Smooth muscle cell (in vitro differentiated cells): Measurements from ENCODE around the gene ADORA2B. TPM values are rescaled to one million over a fixed set of nuclear protein-coding genes. Genes with fewer than 3 reads are reported as not detected.
"Not testable (repeated sequence)": the region's sequence is repeated elsewhere in the genome, so short reads cannot be mapped to it uniquely, and the experiment has no call there.

Experiments
- DNase-seq: peaks from one replicate; lab custom pipeline; 2025; ENCODE audit not compliant: unreplicated experiment; lab: John Stamatoyannopoulos, UW
- H2AFZ ChIP-seq: fragments of 200-600 bp; sonication (generic); 2 replicates; pipeline ENCODE4 v1.6.0; 2016; ENCODE audit warnings: antibody characterized with exemption, low read depth, mild to moderate bottlenecking
- H3F3A ChIP-seq: fragments of 200-600 bp; sonication (generic); 2 replicates; pipeline ENCODE4 v1.6.0; 2017; ENCODE audit warnings: antibody characterized with exemption, low read depth
- H3K27ac ChIP-seq: fragments of 200-600 bp; sonication (generic); 2 replicates; pipeline ENCODE4 v1.5.1; 2016; ENCODE audit warnings: low read depth, mild to moderate bottlenecking
- H3K27me3 ChIP-seq: fragments of 200-600 bp; sonication (generic); 2 replicates; pipeline ENCODE4 v1.6.1; 2016; ENCODE audit warnings: low read depth, mild to moderate bottlenecking
- H3K36me3 ChIP-seq: fragments of 200-600 bp; sonication (generic); 2 replicates; pipeline ENCODE4 v1.5.1; 2016; ENCODE audit warnings: low read depth
- H3K4me1 ChIP-seq: fragments of 200-600 bp; sonication (generic); 2 replicates; pipeline ENCODE4 v1.5.1; 2016; ENCODE audit warnings: low read depth
- H3K4me2 ChIP-seq: fragments of 200-600 bp; sonication (generic); 2 replicates; pipeline ENCODE4 v1.6.0; 2016; ENCODE audit warnings: mild to moderate bottlenecking
- H3K4me3 ChIP-seq: fragments of 200-600 bp; sonication (generic); 2 replicates; pipeline ENCODE4 v1.5.1; 2016; ENCODE audit warnings: mild to moderate bottlenecking
- H3K79me2 ChIP-seq: fragments of 200-600 bp; sonication (generic); 2 replicates; pipeline ENCODE4 v1.6.0; 2016; ENCODE audit warnings: low read depth, mild to moderate bottlenecking
- H3K9ac ChIP-seq: fragments of 200-600 bp; sonication (generic); 2 replicates; pipeline ENCODE4 v1.6.0; 2016; ENCODE audit warnings: low read depth
- H3K9me3 ChIP-seq: fragments of 200-600 bp; sonication (generic); replicated peaks from 2 replicates; pipeline ENCODE4 v1.5.1; 2016; ENCODE audit warnings: low read depth
- H4K20me1 ChIP-seq: fragments of 200-600 bp; sonication (generic); 2 replicates; pipeline ENCODE4 v1.6.0; 2016; ENCODE audit warnings: low read depth
- WGBS: methylation state at CpG from one replicate; pipeline ENCODE4 v1.1.7; 2016; ENCODE audit warnings: low lambda C conversion rate; 5-methylcytosine and 5-hydroxymethylcytosine counted together
- polyA plus RNA-seq: library from polyadenylated mRNA; unstranded; fragments of >200 nt; fragmentation: Nextera tagmentation; extraction: Ambion mirVana; gene quantifications from 2 replicates; pipeline ENCODE4 v1.2.1, GENCODE V29; 2016
- total RNA-seq: library from RNA; depleted of rRNA; stranded (reverse); fragments of >200 nt; gene quantifications from 2 replicates; pipeline ENCODE4 v1.2.3, GENCODE V29; 2014
- TF ChIP-seq, protein P1 (sequence below): fragments of 200-600 bp; sonication (generic); IDR thresholded peaks from 2 replicates; pipeline ENCODE4 v1.5.1; 2017; ENCODE audit warnings: borderline replicate concordance, mild to moderate bottlenecking, antibody characterized with exemption; ENCODE audit not compliant: insufficient read depth, poor library complexity, severe bottlenecking

ADORA2B gene
- total and polyA plus RNA-seq, 2 experiments from 2014 or later: 14.2 to 17.0 TPM

- Histone ChIP-seq H3K79me2 (no peaks in the 10 kb centered on the region), H3K9me3 (no peaks in the 10 kb centered on the region), H2AFZ (no peak overlapping the region)
Measured at GRCh38 chr17:15934866-15935265, 10.1 kb upstream of the ADORA2B start.

GRCh38 chr17:15935891-15936290 is 9.0 kb upstream of the ADORA2B start:
- TF ChIP-seq, protein P1, sequence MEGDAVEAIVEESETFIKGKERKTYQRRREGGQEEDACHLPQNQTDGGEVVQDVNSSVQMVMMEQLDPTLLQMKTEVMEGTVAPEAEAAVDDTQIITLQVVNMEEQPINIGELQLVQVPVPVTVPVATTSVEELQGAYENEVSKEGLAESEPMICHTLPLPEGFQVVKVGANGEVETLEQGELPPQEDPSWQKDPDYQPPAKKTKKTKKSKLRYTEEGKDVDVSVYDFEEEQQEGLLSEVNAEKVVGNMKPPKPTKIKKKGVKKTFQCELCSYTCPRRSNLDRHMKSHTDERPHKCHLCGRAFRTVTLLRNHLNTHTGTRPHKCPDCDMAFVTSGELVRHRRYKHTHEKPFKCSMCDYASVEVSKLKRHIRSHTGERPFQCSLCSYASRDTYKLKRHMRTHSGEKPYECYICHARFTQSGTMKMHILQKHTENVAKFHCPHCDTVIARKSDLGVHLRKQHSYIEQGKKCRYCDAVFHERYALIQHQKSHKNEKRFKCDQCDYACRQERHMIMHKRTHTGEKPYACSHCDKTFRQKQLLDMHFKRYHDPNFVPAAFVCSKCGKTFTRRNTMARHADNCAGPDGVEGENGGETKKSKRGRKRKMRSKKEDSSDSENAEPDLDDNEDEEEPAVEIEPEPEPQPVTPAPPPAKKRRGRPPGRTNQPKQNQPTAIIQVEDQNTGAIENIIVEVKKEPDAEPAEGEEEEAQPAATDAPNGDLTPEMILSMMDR: no peak

More at GRCh38 chr17:15934866-15935265, 10.1 kb upstream of the ADORA2B start:
- no peak overlapping the region for H3K4me2 ChIP-seq
- no peaks in the 10 kb centered on the region for H3K4me1 ChIP-seq
- H3F3A ChIP-seq: no peaks in the 10 kb centered on the region
- H3K9ac ChIP-seq: no peak overlapping the region
- no peaks in the 10 kb centered on the region for H3K36me3 ChIP-seq
- TF ChIP-seq, protein P1: no peak
- no peak overlapping the region for H3K4me3 ChIP-seq
- H4K20me1 ChIP-seq: no peaks in the 10 kb centered on the region
- no peaks in the 10 kb centered on the region for H3K27me3 ChIP-seq
- H3K27ac ChIP-seq: no peak overlapping the region
- no peak for DNase-seq
- WGBS: 95% methylated on average over 5 of the region's 5 CpGs

DNA sequence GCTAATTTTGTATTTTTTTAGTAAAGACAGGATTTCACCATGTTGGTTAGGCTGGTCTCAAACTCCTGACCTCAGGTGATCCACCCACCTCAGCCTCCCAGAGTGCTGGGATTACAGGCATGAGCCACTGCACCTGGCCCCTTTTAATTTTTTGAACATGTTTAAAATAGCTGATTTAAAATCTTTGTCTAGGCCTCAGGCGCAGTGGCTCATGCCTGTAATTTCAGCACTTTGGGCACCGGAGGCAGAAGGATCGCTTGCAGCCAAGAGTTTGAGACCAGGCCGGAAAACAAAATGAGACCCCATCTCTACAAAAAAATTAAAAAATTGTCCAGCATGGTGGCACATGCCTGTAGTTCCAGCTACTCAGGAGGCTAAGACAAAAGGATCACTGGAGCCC is 8.4 kb upstream of the ADORA2B start:
- WGBS: 99% methylated on average over 4 of the region's 4 CpGs

More at GRCh38 chr17:15935891-15936290, 9.0 kb upstream of the ADORA2B start:
- no peak overlapping the region for H3K27ac ChIP-seq
- no peak overlapping the region for H3K4me3 ChIP-seq
- H3K9ac ChIP-seq: no peak overlapping the region
- H2AFZ ChIP-seq: no peak overlapping the region
- 96% methylated on average over 7 of the region's 7 CpGs for WGBS
- no peaks in the 10 kb centered on the region for H3K27me3 ChIP-seq
- no peaks in the 10 kb centered on the region for H3F3A ChIP-seq
- H3K36me3 ChIP-seq: no peaks in the 10 kb centered on the region
- H3K4me1 ChIP-seq: no peaks in the 10 kb centered on the region
- H3K79me2 ChIP-seq: no peaks in the 10 kb centered on the region
- H3K9me3 ChIP-seq: no peaks in the 10 kb centered on the region
- H3K4me2 ChIP-seq: no peak overlapping the region
- H4K20me1 ChIP-seq: no peaks in the 10 kb centered on the region
- DNase-seq: no peak

GRCh38 chr17:15941781-15942180 is 3.1 kb upstream of the ADORA2B start:
- 75% methylated on average over 5 of the region's 7 CpGs for WGBS

More for the DNA sequence above, 8.4 kb upstream of the ADORA2B start:
- not testable (repeated sequence) for H3F3A ChIP-seq, H3K9me3 ChIP-seq, H3K4me1 ChIP-seq, H4K20me1 ChIP-seq, H3K9ac ChIP-seq, H3K27ac ChIP-seq, H3K27me3 ChIP-seq, H3K4me3 ChIP-seq, H2AFZ ChIP-seq, H3K36me3 ChIP-seq, H3K79me2 ChIP-seq, H3K4me2 ChIP-seq, DNase-seq

More at GRCh38 chr17:15941781-15942180, 3.1 kb upstream of the ADORA2B start:
- DNase-seq: no peak
- Histone ChIP-seq H3K27me3 (no peaks in the 10 kb centered on the region), H3K4me1 (peaks cover 5% of the 10 kb centered on the region), H3K27ac (no peak overlapping the region), H3K9me3 (no peaks in the 10 kb centered on the region), H4K20me1 (peaks cover under 1% of the 10 kb centered on the region), H3K36me3 (no peaks in the 10 kb centered on the region), H2AFZ (no peak overlapping the region), H3K9ac (no peak overlapping the region), H3K4me2 (no peak overlapping the region), H3K4me3 (no peak overlapping the region), H3F3A (peaks cover 6% of the 10 kb centered on the region), H3K79me2 (no peaks in the 10 kb centered on the region)
- TF ChIP-seq, protein P1: no peak
